ENCODE data around the gene ARHGAP10. TPM values are rescaled to one million over a fixed set of nuclear protein-coding genes. Genes with fewer than 3 reads are reported as not detected.
A peak's percentile ranks its signal among the peaks of the same experiment; 100 is the strongest.

Gene ARHGAP10
- 10.9 and 12.9 TPM in 2 replicates for total RNA-seq

DNA sequence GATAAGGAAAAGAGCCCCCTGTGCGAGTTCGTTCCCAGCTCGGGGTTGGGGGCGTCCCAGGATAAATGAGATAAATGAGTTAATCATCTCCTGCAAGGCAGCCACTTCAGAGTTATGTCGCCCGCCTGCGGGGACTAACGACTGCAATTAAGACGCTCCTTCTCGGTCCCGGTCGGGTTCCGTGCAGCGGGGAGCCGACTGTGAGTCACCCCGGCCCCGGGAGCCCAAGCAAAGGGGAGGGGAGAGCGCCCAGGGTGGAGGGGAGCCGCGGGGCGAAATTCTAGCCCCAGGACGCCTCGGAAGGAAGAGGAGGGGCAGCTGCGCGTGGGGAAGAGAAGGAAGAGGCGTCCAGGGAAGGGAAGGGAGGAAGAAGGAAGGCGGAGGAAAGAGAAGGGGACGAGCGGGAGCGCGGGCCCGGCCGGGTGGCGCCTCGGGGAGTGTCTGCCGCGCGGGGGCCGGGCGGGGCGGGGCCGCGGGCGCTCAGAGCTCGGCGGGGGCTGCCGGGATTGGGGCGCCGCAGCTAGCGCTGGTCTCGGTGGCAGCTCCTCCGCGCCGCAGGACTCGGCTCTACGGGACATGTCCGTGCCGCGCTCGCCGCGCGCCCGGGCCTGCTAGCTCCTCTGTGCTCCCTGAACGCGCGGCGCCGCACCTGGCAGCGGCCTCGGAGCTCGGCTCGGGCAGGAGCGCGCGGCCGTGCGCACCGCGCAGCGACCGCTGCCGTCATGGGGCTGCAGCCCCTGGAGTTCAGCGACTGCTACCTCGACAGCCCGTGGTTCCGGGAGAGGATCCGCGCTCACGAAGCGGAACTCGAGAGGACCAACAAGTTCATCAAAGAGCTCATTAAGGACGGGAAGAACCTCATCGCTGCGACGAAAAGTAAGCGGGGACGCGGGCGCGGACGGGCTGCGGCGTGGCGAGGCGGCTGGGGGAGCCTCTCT, at the start of gene ARHGAP10:
Gene ARHGAP10, plus strand, starts transcription at position 509 of the 938 bp plus-strand sequence. Its CDS starts 214 bp downstream, at position 723.
- no peak for DNase-seq (ENCODE audit: low read depth)
- TF ChIP-seq, protein P1, sequence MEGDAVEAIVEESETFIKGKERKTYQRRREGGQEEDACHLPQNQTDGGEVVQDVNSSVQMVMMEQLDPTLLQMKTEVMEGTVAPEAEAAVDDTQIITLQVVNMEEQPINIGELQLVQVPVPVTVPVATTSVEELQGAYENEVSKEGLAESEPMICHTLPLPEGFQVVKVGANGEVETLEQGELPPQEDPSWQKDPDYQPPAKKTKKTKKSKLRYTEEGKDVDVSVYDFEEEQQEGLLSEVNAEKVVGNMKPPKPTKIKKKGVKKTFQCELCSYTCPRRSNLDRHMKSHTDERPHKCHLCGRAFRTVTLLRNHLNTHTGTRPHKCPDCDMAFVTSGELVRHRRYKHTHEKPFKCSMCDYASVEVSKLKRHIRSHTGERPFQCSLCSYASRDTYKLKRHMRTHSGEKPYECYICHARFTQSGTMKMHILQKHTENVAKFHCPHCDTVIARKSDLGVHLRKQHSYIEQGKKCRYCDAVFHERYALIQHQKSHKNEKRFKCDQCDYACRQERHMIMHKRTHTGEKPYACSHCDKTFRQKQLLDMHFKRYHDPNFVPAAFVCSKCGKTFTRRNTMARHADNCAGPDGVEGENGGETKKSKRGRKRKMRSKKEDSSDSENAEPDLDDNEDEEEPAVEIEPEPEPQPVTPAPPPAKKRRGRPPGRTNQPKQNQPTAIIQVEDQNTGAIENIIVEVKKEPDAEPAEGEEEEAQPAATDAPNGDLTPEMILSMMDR (conservative IDR thresholded peaks at IDR 0.05; ENCODE audit: low read depth, low read length) = no peak
- peak within 1 kb of the TSS; percentile 92 for H3K4me3 ChIP-seq (ENCODE audit: low read depth, low read length)

- peak overlapping the region; percentile 79 for H3K4me3 ChIP-seq (ENCODE audit: low read depth, low read length)
- TF ChIP-seq, protein P1 (conservative IDR thresholded peaks at IDR 0.05; ENCODE audit: low read depth, low read length) = no peak
- DNase-seq (ENCODE audit: low read depth) = no peak
These were observed 49.1 kb upstream of the ARHGAP10 start for GRCh38 chr4:147682755-147683154.

DNA sequence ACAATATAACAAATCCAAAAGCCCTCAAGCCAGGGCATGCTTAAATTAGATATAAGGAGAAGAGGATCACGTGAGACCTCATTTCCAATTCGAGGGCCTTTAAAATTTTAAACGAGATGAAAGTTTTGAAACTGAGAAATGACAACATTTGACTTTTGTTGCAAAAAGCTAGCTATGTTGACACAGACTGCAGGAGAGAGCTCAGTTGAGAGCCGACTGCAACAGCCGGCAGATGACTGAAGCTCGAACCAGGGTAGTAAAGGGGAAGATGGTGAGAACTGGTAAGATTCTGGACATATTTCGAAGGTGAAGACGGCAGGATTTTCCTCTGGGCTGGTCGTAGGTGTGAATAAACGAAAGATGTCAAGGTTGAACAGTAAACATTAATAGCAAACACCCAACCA, 48.7 kb upstream of the ARHGAP10 start:
- DNase-seq (ENCODE audit: low read depth) = no peak
- TF ChIP-seq, protein P1 (conservative IDR thresholded peaks at IDR 0.05; ENCODE audit: low read depth, low read length) = no peak
- peak overlapping the region; percentile 79 for H3K4me3 ChIP-seq (ENCODE audit: low read depth, low read length)

GRCh38 chr4:147683717-147684700, 47.9 kb upstream of the ARHGAP10 start, which contains the start of gene PRMT9:
Gene PRMT9, minus strand, starts transcription at chr4:147684163. Its CDS starts 176 bp downstream, at chr4:147683987.
- peak within 1 kb of the TSS; percentile 79 for H3K4me3 ChIP-seq (ENCODE audit: low read depth, low read length)
- DNase-seq (ENCODE audit: low read depth) = no peak
- TF ChIP-seq, protein P1 (conservative IDR thresholded peaks at IDR 0.05; ENCODE audit: low read depth, low read length) = no peak

- no peak overlapping the region for H3K4me3 ChIP-seq (ENCODE audit: low read depth, low read length)
- TF ChIP-seq, protein P1 (conservative IDR thresholded peaks at IDR 0.05; ENCODE audit: low read depth, low read length) = no peak
- DNase-seq (ENCODE audit: low read depth) = no peak
These were observed 42.8 kb upstream of the ARHGAP10 start for GRCh38 chr4:147689067-147689466.

GRCh38 chr4:147691820-147692219, 40.1 kb upstream of the ARHGAP10 start:
- no peak overlapping the region for H3K4me3 ChIP-seq (ENCODE audit: low read depth, low read length)
- TF ChIP-seq, protein P1 (conservative IDR thresholded peaks at IDR 0.05; ENCODE audit: low read depth, low read length) = no peak
- DNase-seq (ENCODE audit: low read depth) = no peak

All from epithelial cell of proximal tubule (primary cell).